ENCODE results near the gene BCAM.
A peak's percentile ranks its signal among the peaks of the same experiment; 100 is the strongest.
"Not testable (repeated sequence)": the region's sequence is repeated elsewhere in the genome, so short reads cannot be mapped to it uniquely, and the experiment has no call there.

The BCAM gene

DNA sequence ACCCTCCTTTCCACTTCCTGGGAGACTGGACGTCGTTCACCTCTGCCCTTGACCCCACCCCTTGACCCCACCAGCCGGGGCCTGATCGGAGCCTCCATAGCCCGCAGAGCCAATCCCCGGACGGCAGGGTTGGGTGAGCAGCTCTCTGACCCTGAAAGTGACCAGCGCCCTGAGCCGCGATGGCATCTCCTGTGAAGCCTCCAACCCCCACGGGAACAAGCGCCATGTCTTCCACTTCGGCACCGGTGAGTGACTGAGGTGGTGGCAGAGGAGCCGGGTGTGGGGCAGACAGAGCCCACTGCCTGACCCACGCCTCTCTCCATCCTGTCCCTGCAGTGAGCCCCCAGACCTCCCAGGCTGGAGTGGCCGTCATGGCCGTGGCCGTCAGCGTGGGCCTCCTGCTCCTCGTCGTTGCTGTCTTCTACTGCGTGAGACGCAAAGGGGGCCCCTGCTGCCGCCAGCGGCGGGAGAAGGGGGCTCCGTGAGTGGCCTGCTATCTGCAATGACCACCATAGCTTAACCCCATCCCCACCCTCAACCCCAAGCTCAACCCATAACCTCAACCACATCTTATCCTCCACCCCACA is 10.4 kb downstream of the BCAM start:
- TF ChIP-seq Cebpa-rat (IDR thresholded peaks at IDR 0.05) = no peak
- Histone ChIP-seq H3K4me1 (peaks cover 0 to 28% (median 18%) of the 10 kb centered on the region in 10 experiments; a peak in 17 of 20 replicates), H3K27ac (no peak overlapping the region), H3K4me2 (no peak overlapping the region), H3K27me3 (no peaks in the 10 kb centered on the region), H3K9ac (no peak overlapping the region), H4K20me1 (no peaks in the 10 kb centered on the region), H3K36me3 (no peaks in the 10 kb centered on the region), H3K9me3 (replicated peaks in 1 of 11) (no peaks in the 10 kb centered on the region), H3K4me3 (no peak overlapping the region)

DNA sequence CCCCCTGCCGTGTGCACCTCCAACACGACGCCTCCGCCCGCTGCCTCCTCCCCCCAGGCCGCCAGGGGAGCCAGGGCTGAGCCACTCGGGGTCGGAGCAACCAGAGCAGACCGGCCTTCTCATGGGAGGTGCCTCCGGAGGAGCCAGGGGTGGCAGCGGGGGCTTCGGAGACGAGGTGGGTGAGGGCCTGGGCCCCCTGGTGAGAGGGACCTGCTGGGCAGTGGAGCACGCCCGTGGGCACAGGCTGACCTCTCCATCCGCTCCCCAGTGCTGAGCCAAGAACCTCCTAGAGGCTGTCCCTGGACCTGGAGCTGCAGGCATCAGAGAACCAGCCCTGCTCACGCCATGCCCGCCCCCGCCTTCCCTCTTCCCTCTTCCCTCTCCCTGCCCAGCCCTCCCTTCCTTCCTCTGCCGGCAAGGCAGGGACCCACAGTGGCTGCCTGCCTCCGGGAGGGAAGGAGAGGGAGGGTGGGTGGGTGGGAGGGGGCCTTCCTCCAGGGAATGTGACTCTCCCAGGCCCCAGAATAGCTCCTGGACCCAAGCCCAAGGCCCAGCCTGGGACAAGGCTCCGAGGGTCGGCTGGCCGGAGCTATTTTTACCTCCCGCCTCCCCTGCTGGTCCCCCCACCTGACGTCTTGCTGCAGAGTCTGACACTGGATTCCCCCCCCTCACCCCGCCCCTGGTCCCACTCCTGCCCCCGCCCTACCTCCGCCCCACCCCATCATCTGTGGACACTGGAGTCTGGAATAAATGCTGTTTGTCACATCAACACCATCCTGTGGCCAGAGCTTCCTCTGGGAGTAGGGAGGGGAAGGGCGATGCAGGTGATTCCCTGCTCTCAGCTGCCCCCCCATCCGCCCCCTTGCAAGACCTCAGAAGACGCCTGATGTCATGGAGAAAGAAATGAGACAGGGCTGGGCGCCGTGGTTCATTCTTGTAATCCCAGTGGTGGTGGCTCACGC is 12.0 kb downstream of the BCAM start:
- H3K27me3 ChIP-seq = no peaks in the 10 kb centered on the region
- H3K27ac ChIP-seq = no peak overlapping the region

DNA sequence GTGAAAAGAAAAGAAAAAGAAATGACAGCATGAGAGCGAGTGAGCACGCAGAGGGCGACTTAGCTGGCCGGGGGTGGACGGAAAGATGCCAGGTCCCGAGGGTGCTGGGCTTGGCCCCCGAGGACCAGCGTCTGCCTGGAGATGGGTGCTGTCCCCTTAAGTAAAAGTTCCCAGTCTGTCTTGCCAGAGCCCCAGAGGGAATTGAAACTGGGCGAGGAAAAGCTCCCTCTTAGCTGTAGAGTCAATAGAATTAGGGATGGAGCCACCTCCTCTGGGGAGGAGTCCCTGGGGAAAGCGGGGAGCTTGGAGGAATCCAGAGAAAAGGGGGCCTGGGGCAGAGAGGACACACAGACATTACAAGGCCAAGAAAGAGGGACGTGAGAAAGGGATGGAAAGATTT is 13.3 kb downstream of the BCAM start:
- Histone ChIP-seq H3K27me3 (no peaks in the 10 kb centered on the region), H3K4me2 (peak overlapping the region in 7 of 11 experiments; percentile 4 to 68 (median 23); a peak in 5 of 22 replicates), H3K4me3 (no peak overlapping the region), H4K20me1 (no peaks in the 10 kb centered on the region), H3K36me3 (no peaks in the 10 kb centered on the region), H3K9me3 (replicated peaks in 1 of 11) (no peaks in the 10 kb centered on the region), H3K27ac (no peak overlapping the region), H3K4me1 (peaks cover 0 to 25% (median 18%) of the 10 kb centered on the region in 10 experiments; a peak in 17 of 20 replicates), H3K9ac (no peak overlapping the region)
- TF ChIP-seq Cebpa-rat (IDR thresholded peaks at IDR 0.05) = no peak

More for the DNA sequence above, 12.0 kb downstream of the BCAM start:
- no peaks in the 10 kb centered on the region for H3K36me3 ChIP-seq
- H3K9me3 ChIP-seq (replicated peaks in 1 of 11) = no peaks in the 10 kb centered on the region
- H3K4me1 ChIP-seq = peaks cover 0 to 25% (median 18%) of the 10 kb centered on the region in 10 experiments; a peak in 17 of 20 replicates
- no peak overlapping the region for H3K4me3 ChIP-seq
- H3K4me2 ChIP-seq = peak overlapping the region in 6 of 11 experiments; percentile 33 to 72 (median 60); a peak in 9 of 22 replicates
- no peak for TF ChIP-seq Cebpa-rat (IDR thresholded peaks at IDR 0.05)
- no peaks in the 10 kb centered on the region for H4K20me1 ChIP-seq
- no peak overlapping the region for H3K9ac ChIP-seq

DNA sequence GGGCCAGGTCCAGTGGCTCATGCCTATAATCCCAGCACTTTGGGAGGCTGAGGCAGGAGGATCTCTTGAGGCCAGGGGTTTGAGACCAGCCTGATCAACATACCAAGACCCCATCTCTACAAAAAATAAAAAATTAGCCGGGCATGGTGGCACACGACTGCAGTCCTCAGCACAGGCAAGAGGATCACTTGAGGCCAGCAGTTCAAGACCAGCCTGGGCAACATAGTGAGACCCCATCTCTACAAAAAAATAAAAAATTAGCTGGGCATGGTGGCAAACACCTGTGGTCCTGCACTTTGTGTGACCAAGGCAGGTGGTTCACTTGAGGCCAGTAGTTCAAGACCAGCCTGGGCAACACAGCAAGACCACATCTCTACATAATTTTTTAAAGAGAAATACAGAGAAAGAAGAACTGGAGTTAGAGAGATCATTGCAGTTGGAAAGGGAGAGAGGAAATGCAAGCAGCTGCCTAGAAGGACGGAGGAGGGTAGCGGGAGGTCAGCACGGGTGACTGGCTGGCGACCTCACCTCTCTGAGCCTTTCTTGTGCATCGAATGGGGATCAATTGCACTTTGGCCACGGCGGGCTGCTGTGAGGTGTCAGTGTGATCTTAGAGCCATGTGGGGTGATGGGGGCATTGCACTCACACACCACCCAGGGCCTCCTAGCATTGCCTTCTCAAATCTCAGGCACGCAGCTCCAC is 13.9 kb downstream of the BCAM start:
- Histone ChIP-seq H3K4me2 (peak overlapping the region in 3 of 11 experiments; percentile 23 to 68 (median 29); a peak in 3 of 22 replicates), H3K9ac (no peak overlapping the region)
- no peak for TF ChIP-seq Cebpa-rat (IDR thresholded peaks at IDR 0.05)

DNA sequence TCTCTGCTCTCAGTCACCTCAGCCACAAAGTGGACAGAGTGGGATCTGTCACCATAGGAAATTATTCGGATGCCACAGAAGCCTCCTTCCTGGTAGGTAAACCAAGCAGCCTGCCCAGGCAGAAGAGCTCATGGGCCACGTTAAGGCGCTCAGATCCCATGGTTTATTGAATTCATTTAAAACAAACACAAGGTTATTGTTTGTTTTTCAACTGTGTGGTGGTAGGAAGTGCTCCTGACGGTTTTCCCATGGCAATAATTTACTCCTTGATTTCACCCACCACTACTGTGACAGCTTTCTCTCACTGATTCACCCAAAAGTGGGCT is 14.4 kb downstream of the BCAM start:
- peaks cover 0 to 25% (median 18%) of the 10 kb centered on the region in 10 experiments; a peak in 17 of 20 replicates for H3K4me1 ChIP-seq
- no peak overlapping the region for H3K27ac ChIP-seq
- no peak overlapping the region for H3K9ac ChIP-seq
- no peaks in the 10 kb centered on the region for H4K20me1 ChIP-seq
- no peaks in the 10 kb centered on the region for H3K36me3 ChIP-seq
- H3K4me2 ChIP-seq = no peak overlapping the region
- H3K9me3 ChIP-seq (replicated peaks in 1 of 11) = no peaks in the 10 kb centered on the region
- no peaks in the 10 kb centered on the region for H3K27me3 ChIP-seq
- no peak overlapping the region for H3K4me3 ChIP-seq
- no peak for TF ChIP-seq Cebpa-rat (IDR thresholded peaks at IDR 0.05)

More for the DNA sequence above, 13.9 kb downstream of the BCAM start:
- Histone ChIP-seq H3K4me1 (peaks cover 0 to 25% (median 18%) of the 10 kb centered on the region in 10 experiments; a peak in 17 of 20 replicates), H4K20me1 (no peaks in the 10 kb centered on the region), H3K9me3 (replicated peaks in 1 of 11) (no peaks in the 10 kb centered on the region), H3K27ac (no peak overlapping the region), H3K4me3 (no peak overlapping the region), H3K36me3 (no peaks in the 10 kb centered on the region), H3K27me3 (no peaks in the 10 kb centered on the region)

DNA sequence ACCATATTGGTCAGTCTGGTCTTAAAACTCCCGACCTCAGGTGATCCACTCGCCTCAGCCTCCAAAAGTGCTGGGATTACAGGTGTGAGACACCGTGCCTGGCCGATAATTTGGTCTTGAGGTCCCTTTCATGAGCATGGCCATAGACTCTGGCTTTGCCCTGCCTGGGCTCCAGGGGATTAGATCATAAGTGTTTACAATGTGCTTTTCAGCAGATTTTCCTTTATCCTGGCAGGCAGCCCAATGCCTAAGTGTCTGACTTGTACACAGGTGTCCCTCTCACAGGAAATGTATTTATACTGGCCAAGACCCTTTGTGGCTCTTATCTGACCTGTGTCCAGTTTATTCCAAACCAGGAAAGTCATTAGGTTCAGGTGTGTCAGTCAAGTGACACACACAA is 15.9 kb downstream of the BCAM start:
- Histone ChIP-seq H3K27ac (no peak overlapping the region), H3K9me3 (replicated peaks in 1 of 11) (no peaks in the 10 kb centered on the region), H3K27me3 (no peaks in the 10 kb centered on the region), H3K9ac (no peak overlapping the region), H3K4me3 (no peak overlapping the region), H3K4me2 (no peak overlapping the region), H4K20me1 (no peaks in the 10 kb centered on the region), H3K4me1 (peaks cover 0 to 25% (median 18%) of the 10 kb centered on the region in 10 experiments; a peak in 17 of 20 replicates), H3K36me3 (no peaks in the 10 kb centered on the region)
- TF ChIP-seq Cebpa-rat (IDR thresholded peaks at IDR 0.05) = no peak

DNA sequence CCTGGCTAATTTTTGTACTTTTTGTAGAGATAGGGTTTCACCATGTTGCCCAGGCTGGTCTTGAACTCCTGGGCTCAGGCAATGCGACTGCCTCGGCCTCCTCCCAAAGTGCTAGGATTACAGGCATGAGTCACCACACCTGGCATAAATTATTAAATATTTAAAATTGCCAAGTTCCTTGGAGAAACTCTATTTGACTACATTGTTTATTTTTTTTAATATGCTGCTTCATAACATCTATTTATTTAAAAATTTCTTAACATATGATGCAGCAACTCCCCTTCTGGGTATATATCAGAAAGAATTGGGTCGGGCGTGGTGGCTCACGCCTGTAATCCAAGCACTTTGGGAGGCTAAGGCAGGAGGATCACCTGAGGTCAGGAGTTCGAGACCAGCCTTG is 24.0 kb downstream of the BCAM start:
- H3K36me3 ChIP-seq; H3K27ac ChIP-seq; H3K27me3 ChIP-seq; H3K9me3 ChIP-seq (replicated peaks in 1 of 11); H3K4me3 ChIP-seq; H3K4me1 ChIP-seq; H4K20me1 ChIP-seq; H3K4me2 ChIP-seq; H3K9ac ChIP-seq: not testable (repeated sequence)

DNA sequence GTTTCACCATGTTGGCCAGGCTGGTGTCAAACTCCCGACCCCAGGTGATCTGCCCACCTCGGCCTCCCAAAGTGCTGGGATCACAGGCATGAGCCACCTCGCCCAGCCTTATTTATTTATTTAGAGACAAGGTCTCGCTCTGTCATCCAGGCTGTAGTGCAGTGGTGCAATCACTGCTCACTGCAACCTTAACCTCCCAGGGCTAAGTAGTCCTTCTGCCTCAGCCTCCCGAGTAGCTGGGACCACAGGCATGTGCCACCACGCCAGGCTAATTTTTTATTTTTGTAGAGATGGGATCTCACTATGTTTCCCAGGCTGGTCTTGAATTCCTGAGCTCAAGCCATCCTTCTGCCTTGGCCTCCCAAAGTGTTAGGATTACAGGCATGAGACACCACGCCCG is 25.5 kb downstream of the BCAM start:
- H3K36me3 ChIP-seq; H3K27ac ChIP-seq; H3K4me2 ChIP-seq; H3K27me3 ChIP-seq; H3K9ac ChIP-seq; H3K4me1 ChIP-seq; H3K9me3 ChIP-seq (replicated peaks in 1 of 11); H3K4me3 ChIP-seq; H4K20me1 ChIP-seq: not testable (repeated sequence)

DNA sequence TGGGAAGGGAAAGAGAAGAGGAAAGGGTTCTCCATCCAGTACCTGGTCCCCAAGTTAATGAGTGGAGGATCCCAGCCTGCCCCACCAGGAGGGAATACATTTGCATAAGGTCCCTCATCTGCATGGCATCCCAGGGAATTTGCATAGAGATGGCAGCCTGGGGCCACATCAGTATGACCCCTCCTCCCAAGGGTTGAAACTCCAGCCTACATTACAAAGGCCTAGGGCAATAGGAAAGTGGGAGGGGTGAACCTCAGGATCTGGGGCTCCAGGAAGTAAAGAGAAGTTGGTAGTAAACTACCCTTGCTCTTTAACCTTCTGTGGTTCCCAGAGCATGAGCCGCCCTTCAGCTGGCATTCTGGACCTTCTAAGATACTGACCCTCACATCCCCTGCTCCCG is 30.4 kb downstream of the BCAM start:
- H3K4me2 ChIP-seq = no peak overlapping the region

More for the DNA sequence above, 30.4 kb downstream of the BCAM start:
- Histone ChIP-seq H4K20me1 (no peaks in the 10 kb centered on the region), H3K9ac (no peak overlapping the region), H3K9me3 (replicated peaks in 1 of 11) (no peaks in the 10 kb centered on the region), H3K4me3 (no peak overlapping the region), H3K27me3 (no peaks in the 10 kb centered on the region), H3K4me1 (peaks cover 6 to 10% (median 8%) of the 10 kb centered on the region in 10 experiments; a peak in 13 of 20 replicates), H3K27ac (no peak overlapping the region), H3K36me3 (no peaks in the 10 kb centered on the region)
- no peak for TF ChIP-seq Cebpa-rat (IDR thresholded peaks at IDR 0.05)
